Pericardium fibroblast (primary cell): ENCODE measurements around the gene UBR1. TPM values are rescaled to one million over a fixed set of nuclear protein-coding genes. Genes with fewer than 3 reads are reported as not detected.

Experiments
- total RNA-seq: library from RNA; depleted of rRNA; stranded (reverse); fragments of >200 nt; gene quantifications from 2 replicates; pipeline ENCODE4 v1.2.3, GENCODE V29; 2015

UBR1 gene
- 10.8 and 18.8 TPM in 2 replicates for total RNA-seq

GRCh38 chr15:43105778-43106485 is at the start of gene UBR1:
UBR1 (minus strand) TSS chr15:43106038; CDS start chr15:43106022, 16 bp downstream.

DNA sequence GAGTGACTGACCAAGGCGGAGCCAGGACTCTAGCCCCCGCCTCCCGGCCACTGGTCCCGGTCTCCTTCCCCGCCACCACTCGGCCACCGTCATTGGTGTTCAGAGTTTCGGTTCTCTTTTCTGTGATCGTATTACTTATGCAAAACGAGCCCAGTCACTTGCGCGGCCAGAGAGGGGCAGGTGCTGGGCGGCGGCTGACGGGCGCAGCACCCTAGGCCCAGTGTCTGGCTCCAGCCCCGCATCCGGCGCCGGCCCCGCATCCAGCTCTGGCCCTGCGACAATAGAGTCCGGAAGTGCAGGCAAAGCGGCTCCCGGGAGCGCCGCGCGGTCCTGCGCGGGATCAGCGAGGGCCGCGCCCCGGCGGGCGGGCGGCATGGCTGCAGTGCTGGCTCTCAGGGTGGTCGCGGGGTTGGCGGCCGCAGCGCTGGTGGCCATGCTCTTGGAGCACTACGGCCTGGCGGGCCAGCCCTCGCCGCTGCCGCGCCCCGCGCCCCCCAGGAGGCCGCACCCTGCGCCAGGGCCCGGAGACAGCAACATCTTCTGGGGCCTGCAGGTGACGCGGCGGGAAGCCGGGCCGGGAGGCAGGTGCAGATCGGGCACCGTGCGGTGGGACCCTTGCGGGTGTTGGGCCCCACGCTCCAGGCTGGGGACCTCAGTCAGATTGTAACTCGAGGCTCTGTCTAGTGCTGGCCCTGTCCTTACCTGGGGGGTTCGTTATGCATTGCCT is 27.8 kb upstream of the UBR1 start, which contains the start of gene TMEM62:
Gene TMEM62, plus strand, starts transcription at position 157 of the 727 bp plus-strand sequence. Its CDS starts 217 bp downstream, at position 374.

GRCh38 chr15:42920519-42921341 is 185.1 kb downstream of the UBR1 start, which contains the start of gene TTBK2:
TTBK2 (minus strand) TSS chr15:42920778; CDS start chr15:42878617, 42,161 bp downstream.

Other genes with a start within 250 kb of the UBR1 start
- 3.0 and 5.8 TPM in 2 replicates for gene TTBK2, start 185.3 kb downstream of the UBR1 start, total RNA-seq
- 2.0 and 3.5 TPM in 2 replicates for gene TMEM62, start 27.5 kb upstream of the UBR1 start, total RNA-seq
- 25.8 and 55.2 TPM in 2 replicates for gene CCNDBP1, start 79.4 kb upstream of the UBR1 start, total RNA-seq
- not detected in 2 replicates for gene EPB42, start 115.0 kb upstream of the UBR1 start, total RNA-seq
- gene TGM5, start 160.9 kb upstream of the UBR1 start, total RNA-seq: not detected in 2 replicates
- not detected in 2 replicates for gene TGM7, start 196.2 kb upstream of the UBR1 start, total RNA-seq
- 3.1 and 6.5 TPM in 2 replicates for gene LCMT2, start 224.5 kb upstream of the UBR1 start, total RNA-seq